ENCODE data around the gene ATXN3.
A peak's percentile ranks its signal among the peaks of the same experiment; 100 is the strongest.

The ATXN3 gene

GRCh38 chr14:92041203-92041602 lies 65.2 kb downstream of the ATXN3 start:
- in situ Hi-C loops (cut with HindIII; ENCODE audit: low pct_unique_long_range_greater_than_20kb, low sequenced_read_pairs): no loop called here

GRCh38 chr14:92040431-92041051 lies 65.8 kb downstream of the ATXN3 start:
- peak; percentile 71 to 78 for DNase-seq (ENCODE audit: low read depth in 1 of 2, low spot score in 1 of 2)
- in situ Hi-C loops (cut with HindIII; ENCODE audit: low pct_unique_long_range_greater_than_20kb, low sequenced_read_pairs): no loop called here
- no peak for TF ChIP-seq JUND (IDR thresholded peaks at IDR 0.05; ENCODE audit: low read depth)

More at GRCh38 chr14:92041203-92041602, 65.2 kb downstream of the ATXN3 start:
- no peak for DNase-seq (ENCODE audit: low read depth in 1 of 2, low spot score in 1 of 2)
- no peak for TF ChIP-seq JUND (IDR thresholded peaks at IDR 0.05; ENCODE audit: low read depth)

GRCh38 chr14:92039719-92040430 lies 66.5 kb downstream of the ATXN3 start, which contains the start of gene TRIP11:
TSS of gene TRIP11 (minus strand) at chr14:92040059. CDS start at chr14:92039685, 374 bp downstream.
- in situ Hi-C loops (cut with HindIII; ENCODE audit: low pct_unique_long_range_greater_than_20kb, low sequenced_read_pairs): no loop called here
- DNase-seq (ENCODE audit: low read depth in 1 of 2, low spot score in 1 of 2): peak; percentile 83 to 96
- TF ChIP-seq JUND (IDR thresholded peaks at IDR 0.05; ENCODE audit: low read depth): no peak

- TF ChIP-seq JUND (IDR thresholded peaks at IDR 0.05; ENCODE audit: low read depth): no peak
- peak; percentile 59 to 77 for DNase-seq (ENCODE audit: low read depth in 1 of 2, low spot score in 1 of 2)
- in situ Hi-C loops (cut with HindIII; ENCODE audit: low pct_unique_long_range_greater_than_20kb, low sequenced_read_pairs): no loop called here
Observed at GRCh38 chr14:92039063-92039718, 67.2 kb downstream of the ATXN3 start.

- no peak for DNase-seq (ENCODE audit: low read depth in 1 of 2, low spot score in 1 of 2)
- no peak for TF ChIP-seq JUND (IDR thresholded peaks at IDR 0.05; ENCODE audit: low read depth)
- in situ Hi-C loops (cut with HindIII; ENCODE audit: low pct_unique_long_range_greater_than_20kb, low sequenced_read_pairs): no loop called here
Observed at GRCh38 chr14:92037989-92038388, 68.4 kb downstream of the ATXN3 start.

GRCh38 chr14:92035890-92036289 lies 70.5 kb downstream of the ATXN3 start:
- no peak for DNase-seq (ENCODE audit: low read depth in 1 of 2, low spot score in 1 of 2)
- in situ Hi-C loops (cut with HindIII; ENCODE audit: low pct_unique_long_range_greater_than_20kb, low sequenced_read_pairs): no loop called here
- no peak for TF ChIP-seq JUND (IDR thresholded peaks at IDR 0.05; ENCODE audit: low read depth)

GRCh38 chr14:92033906-92034687 lies 72.3 kb downstream of the ATXN3 start:
- in situ Hi-C loops (cut with HindIII; ENCODE audit: low pct_unique_long_range_greater_than_20kb, low sequenced_read_pairs): no loop called here
- DNase-seq (ENCODE audit: low read depth in 1 of 2, low spot score in 1 of 2): no peak
- TF ChIP-seq JUND (IDR thresholded peaks at IDR 0.05; ENCODE audit: low read depth): no peak

GRCh38 chr14:92033433-92033832 lies 72.9 kb downstream of the ATXN3 start:
- no peak for DNase-seq (ENCODE audit: low read depth in 1 of 2, low spot score in 1 of 2)
- in situ Hi-C loops (cut with HindIII; ENCODE audit: low pct_unique_long_range_greater_than_20kb, low sequenced_read_pairs): no loop called here
- TF ChIP-seq JUND (IDR thresholded peaks at IDR 0.05; ENCODE audit: low read depth): no peak

GRCh38 chr14:92026548-92027190 lies 79.7 kb downstream of the ATXN3 start:
- no peak for DNase-seq (ENCODE audit: low read depth in 1 of 2, low spot score in 1 of 2)

GRCh38 chr14:92022036-92022435 lies 84.3 kb downstream of the ATXN3 start:
- no peak for DNase-seq (ENCODE audit: low read depth in 1 of 2, low spot score in 1 of 2)
- in situ Hi-C loops (cut with HindIII; ENCODE audit: low pct_unique_long_range_greater_than_20kb, low sequenced_read_pairs): no loop called here
- no peak for TF ChIP-seq JUND (IDR thresholded peaks at IDR 0.05; ENCODE audit: low read depth)

More at GRCh38 chr14:92026548-92027190, 79.7 kb downstream of the ATXN3 start:
- no peak for TF ChIP-seq JUND (IDR thresholded peaks at IDR 0.05; ENCODE audit: low read depth)
- in situ Hi-C loops (cut with HindIII; ENCODE audit: low pct_unique_long_range_greater_than_20kb, low sequenced_read_pairs): no loop called here

GRCh38 chr14:92021523-92021922 lies 84.9 kb downstream of the ATXN3 start:
- no peak for TF ChIP-seq JUND (IDR thresholded peaks at IDR 0.05; ENCODE audit: low read depth)
- in situ Hi-C loops (cut with HindIII; ENCODE audit: low pct_unique_long_range_greater_than_20kb, low sequenced_read_pairs): no loop called here
- no peak for DNase-seq (ENCODE audit: low read depth in 1 of 2, low spot score in 1 of 2)

GRCh38 chr14:92014040-92014439 lies 92.3 kb downstream of the ATXN3 start:
- no peak for DNase-seq (ENCODE audit: low read depth in 1 of 2, low spot score in 1 of 2)
- in situ Hi-C loops (cut with HindIII; ENCODE audit: low pct_unique_long_range_greater_than_20kb, low sequenced_read_pairs): no loop called here
- TF ChIP-seq JUND (IDR thresholded peaks at IDR 0.05; ENCODE audit: low read depth): no peak
